NCI-H2196 (cell line): ENCODE data around the gene CAPN2.

Experiments
- DNase-seq: peaks from one replicate; lab custom pipeline; 2025; ENCODE audit not compliant: unreplicated experiment; lab: John Stamatoyannopoulos, UW

Gene CAPN2

DNA sequence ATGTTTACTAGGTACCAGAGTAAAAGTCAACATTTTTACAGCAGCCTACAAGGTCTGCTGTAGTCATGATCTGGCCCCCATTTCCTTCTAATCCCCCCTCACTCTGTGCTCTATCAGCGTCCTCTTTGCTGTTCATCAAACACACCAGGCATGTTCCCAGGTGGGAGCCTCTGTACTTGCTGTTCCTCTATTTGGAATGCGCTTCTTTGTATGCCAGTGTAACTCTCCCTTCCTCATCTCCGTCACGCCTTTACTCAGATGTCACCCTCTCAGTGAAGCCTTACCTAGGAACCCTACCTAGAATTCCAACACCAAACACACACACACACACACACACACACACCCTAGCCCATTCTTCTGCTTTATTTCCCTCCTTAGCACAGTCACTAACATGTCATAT lies 112.4 kb downstream of the CAPN2 start:
- no peak for DNase-seq
